GM21528 (cell line): ENCODE results near the gene ACTR6.
"Not testable (repeated sequence)": the region's sequence is repeated elsewhere in the genome, so short reads cannot be mapped to it uniquely, and the experiment has no call there.

Experiments
- ATAC-seq: cut with Tn5 transposase; IDR thresholded peaks from one replicate; pipeline ENCODE4 v1.9.1; 2021; ENCODE audit warnings: mild to moderate bottlenecking, moderate library complexity; ENCODE audit not compliant: unreplicated experiment, low FRiP score

The ACTR6 gene

GRCh38 chr12:100200463-100201181, at the start of gene ACTR6:
Gene ACTR6 (plus strand): TSS chr12:100200815. CDS start chr12:100200852, 37 bp downstream.
- peak; percentile 90 for ATAC-seq

GRCh38 chr12:100151769-100152168, 48.8 kb upstream of the ACTR6 start:
- no peak for ATAC-seq

- no peak for ATAC-seq
These were observed 47.5 kb upstream of the ACTR6 start for GRCh38 chr12:100153131-100153530.

GRCh38 chr12:100154474-100155247, 46.0 kb upstream of the ACTR6 start:
- peak; percentile 70 for ATAC-seq

- ATAC-seq: no peak
These were observed 43.7 kb upstream of the ACTR6 start for GRCh38 chr12:100156731-100157426.

GRCh38 chr12:100157427-100157821, 43.2 kb upstream of the ACTR6 start:
- no peak for ATAC-seq

- ATAC-seq: no peak
These were observed 42.1 kb upstream of the ACTR6 start for GRCh38 chr12:100158535-100158934.

- ATAC-seq: no peak
These were observed 41.1 kb upstream of the ACTR6 start for GRCh38 chr12:100159391-100160104.

GRCh38 chr12:100163416-100164152, 37.0 kb upstream of the ACTR6 start:
- ATAC-seq: peak; percentile 99

- no peak for ATAC-seq
These were observed 36.4 kb upstream of the ACTR6 start for GRCh38 chr12:100164153-100164704.

- ATAC-seq: no peak
These were observed 35.3 kb upstream of the ACTR6 start for GRCh38 chr12:100165356-100165755.

- no peak for ATAC-seq
These were observed 34.4 kb upstream of the ACTR6 start for GRCh38 chr12:100166232-100166631.

GRCh38 chr12:100168562-100168961, 32.1 kb upstream of the ACTR6 start:
- no peak for ATAC-seq

GRCh38 chr12:100169345-100169744, 31.3 kb upstream of the ACTR6 start:
- no peak for ATAC-seq

- no peak for ATAC-seq
These were observed 30.2 kb upstream of the ACTR6 start for GRCh38 chr12:100170313-100170858.

GRCh38 chr12:100171248-100171647, 29.4 kb upstream of the ACTR6 start:
- ATAC-seq: no peak

GRCh38 chr12:100173111-100173510, 27.5 kb upstream of the ACTR6 start:
- ATAC-seq: no peak

GRCh38 chr12:100174495-100174894, 26.1 kb upstream of the ACTR6 start:
- no peak for ATAC-seq

- ATAC-seq: not testable (repeated sequence)
These were observed 24.1 kb upstream of the ACTR6 start for GRCh38 chr12:100176493-100176892.
